NB4 (cell line): ENCODE results near the gene MT1M.

ENCODE experiments used
- MYC ChIP-seq: IDR thresholded peaks from 2 replicates; pipeline ENCODE4 v1.6.1; 2011; ENCODE audit warnings: low read depth, low read length
- POLR2A ChIP-seq: IDR thresholded peaks from 2 replicates; pipeline ENCODE4 v1.6.1; 2011; ENCODE audit warnings: mild to moderate bottlenecking; ENCODE audit not compliant: insufficient read length; ENCODE audit errors: extremely low read depth
- TF ChIP-seq, protein P1 (sequence below): IDR thresholded peaks from one replicate; pipeline ENCODE4 v1.5.1; 2012; ENCODE audit warnings: low read depth, low read length

GRCh38 chr16:56645311-56645710 lies 12.9 kb downstream of the MT1M start:
- TF ChIP-seq, protein P1, sequence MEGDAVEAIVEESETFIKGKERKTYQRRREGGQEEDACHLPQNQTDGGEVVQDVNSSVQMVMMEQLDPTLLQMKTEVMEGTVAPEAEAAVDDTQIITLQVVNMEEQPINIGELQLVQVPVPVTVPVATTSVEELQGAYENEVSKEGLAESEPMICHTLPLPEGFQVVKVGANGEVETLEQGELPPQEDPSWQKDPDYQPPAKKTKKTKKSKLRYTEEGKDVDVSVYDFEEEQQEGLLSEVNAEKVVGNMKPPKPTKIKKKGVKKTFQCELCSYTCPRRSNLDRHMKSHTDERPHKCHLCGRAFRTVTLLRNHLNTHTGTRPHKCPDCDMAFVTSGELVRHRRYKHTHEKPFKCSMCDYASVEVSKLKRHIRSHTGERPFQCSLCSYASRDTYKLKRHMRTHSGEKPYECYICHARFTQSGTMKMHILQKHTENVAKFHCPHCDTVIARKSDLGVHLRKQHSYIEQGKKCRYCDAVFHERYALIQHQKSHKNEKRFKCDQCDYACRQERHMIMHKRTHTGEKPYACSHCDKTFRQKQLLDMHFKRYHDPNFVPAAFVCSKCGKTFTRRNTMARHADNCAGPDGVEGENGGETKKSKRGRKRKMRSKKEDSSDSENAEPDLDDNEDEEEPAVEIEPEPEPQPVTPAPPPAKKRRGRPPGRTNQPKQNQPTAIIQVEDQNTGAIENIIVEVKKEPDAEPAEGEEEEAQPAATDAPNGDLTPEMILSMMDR: no peak
- TF ChIP-seq POLR2A: no peak
- no peak for TF ChIP-seq MYC
